GM18870 (cell line): ENCODE results near the gene RNF217.
"Not testable (repeated sequence)": the region's sequence is repeated elsewhere in the genome, so short reads cannot be mapped to it uniquely, and the experiment has no call there.

Experiments
- ATAC-seq: cut with Tn5 transposase; IDR thresholded peaks from one replicate; pipeline ENCODE4 v1.9.1; 2021; ENCODE audit warnings: moderate library complexity; ENCODE audit not compliant: unreplicated experiment

RNF217 gene

DNA sequence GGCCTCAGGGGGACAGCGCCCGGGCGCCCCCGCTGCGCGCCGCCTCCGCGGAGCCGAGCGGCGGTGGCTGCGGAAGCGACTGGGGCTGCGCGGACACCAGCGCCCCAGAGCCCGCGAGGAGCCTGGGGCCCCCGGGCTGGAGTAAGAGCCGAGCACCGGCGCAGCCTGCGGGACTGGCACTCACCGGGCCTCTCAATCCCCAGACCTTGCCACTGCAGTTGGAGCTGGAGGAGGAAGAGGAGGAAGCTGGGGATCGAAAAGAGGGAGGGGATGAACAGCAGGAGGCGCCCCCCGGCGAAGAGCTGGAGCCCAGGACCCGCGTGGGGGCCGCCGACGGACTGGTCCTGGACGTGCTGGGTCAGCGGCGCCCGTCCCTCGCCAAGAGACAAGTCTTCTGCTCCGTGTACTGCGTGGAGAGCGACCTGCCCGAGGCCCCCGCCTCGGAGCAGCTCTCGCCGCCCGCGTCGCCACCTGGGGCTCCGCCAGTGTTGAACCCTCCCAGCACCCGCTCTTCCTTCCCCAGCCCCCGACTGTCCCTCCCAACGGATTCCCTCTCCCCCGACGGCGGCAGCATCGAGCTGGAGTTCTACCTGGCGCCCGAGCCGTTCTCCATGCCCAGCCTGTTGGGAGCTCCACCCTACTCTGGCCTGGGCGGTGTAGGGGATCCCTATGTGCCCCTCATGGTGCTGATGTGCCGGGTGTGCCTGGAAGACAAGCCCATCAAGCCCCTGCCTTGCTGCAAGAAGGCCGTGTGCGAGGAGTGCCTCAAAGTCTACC lies 590 bp downstream of the RNF217 start:
- no peak for ATAC-seq

DNA sequence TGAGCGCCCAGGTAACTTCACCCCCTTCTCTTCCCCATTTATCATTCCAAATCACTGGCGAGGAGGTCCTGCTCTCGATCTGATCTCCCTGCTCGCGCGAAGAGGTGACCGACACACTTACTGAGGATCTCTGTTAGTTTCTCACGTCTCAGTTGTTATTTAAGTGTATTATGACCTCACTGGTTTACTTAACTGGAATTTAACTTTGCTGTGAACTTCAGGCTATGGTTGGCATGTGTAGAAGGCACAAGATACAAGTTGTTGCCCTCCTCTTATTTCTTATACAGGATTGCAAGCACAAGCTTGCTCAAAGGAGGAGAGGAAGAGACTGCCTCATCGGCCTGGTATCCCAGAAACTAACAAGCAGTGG lies 1.2 kb downstream of the RNF217 start:
- ATAC-seq: no peak

DNA sequence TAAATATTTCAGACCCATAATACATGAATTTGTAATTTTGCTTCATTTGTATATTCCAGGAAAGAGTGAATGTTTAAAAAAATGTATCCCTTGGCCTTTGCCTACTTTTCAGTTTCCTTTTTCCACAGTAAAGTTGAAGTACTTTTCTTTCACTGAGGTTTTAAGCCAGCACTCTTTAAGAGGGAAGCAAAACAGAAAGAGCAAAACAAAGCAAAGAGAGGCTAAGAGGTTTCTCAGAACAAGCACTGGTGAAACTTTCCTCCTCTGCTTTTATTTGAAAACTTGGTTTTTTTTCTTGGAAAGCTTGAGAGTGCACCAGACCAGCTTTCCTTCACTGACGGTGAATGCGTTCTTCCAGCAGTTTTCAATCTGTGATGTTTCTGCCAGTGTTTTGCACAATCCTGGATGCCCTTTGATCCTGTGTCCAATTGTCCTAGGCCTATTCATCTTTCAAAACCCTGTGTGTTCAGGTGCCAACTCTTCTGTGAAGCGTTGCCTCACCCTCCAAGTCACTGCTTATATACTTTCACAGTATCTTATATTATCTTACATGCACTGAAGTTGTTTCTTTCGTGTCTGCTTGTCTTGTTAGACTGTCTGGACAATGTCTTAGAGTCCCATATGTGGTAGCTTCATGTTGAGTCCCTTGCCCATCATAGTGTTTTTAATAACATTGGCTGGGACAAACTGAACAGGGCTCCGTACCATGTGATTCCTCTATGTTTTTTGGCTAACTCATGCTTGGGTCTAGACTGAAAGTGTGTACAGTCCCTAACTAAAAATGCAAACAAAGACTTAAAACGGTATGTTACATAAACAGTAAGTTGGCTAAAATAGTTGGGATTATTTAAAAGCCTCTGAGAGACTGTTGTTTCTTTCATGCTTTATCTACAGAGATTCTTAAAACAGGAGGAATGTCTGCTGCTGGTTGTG lies 1.9 kb downstream of the RNF217 start:
- no peak for ATAC-seq

DNA sequence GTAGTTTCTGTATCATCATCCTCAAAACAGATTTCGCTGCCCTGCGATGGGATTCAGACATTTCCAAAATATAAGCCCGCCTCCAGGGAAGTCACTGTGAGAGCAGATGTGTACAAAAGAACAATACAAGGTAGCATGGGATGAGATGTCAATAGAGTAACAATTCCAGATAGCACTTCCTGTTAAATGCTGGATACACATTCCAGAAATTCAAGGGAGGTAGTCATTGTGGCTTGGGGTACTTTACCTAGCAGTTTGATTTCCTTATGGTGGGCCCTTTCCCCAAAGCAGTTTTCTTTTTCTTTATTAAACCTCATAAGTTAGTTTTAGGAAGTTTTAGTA lies 2.5 kb downstream of the RNF217 start:
- no peak for ATAC-seq

- not testable (repeated sequence) for ATAC-seq
Observed at GRCh38 chr6:124965424-124965850, 3.2 kb downstream of the RNF217 start.

DNA sequence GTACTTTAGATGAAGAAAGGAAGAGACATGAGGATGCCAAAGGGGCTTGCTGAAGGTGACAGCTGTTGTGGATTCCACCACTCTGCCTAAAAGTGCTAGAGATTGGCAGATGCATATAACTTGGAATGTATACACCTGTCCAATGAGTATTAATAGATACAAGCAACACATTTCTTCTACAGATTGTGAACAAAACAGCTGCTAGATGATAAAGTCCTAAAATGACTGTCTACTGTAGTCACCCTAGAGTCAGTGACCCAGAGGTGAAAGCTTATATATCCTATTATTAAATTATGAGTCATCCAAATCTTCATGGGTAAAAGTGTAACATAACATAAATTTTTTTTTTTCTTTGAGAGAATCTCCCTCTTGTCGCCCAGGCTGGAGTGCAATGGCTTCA lies 5.2 kb downstream of the RNF217 start:
- peak; percentile 35 for ATAC-seq

- no peak for ATAC-seq
Observed at GRCh38 chr6:124968401-124968800, 6.2 kb downstream of the RNF217 start.

- no peak for ATAC-seq
Observed at GRCh38 chr6:124970243-124970642, 8.0 kb downstream of the RNF217 start.

DNA sequence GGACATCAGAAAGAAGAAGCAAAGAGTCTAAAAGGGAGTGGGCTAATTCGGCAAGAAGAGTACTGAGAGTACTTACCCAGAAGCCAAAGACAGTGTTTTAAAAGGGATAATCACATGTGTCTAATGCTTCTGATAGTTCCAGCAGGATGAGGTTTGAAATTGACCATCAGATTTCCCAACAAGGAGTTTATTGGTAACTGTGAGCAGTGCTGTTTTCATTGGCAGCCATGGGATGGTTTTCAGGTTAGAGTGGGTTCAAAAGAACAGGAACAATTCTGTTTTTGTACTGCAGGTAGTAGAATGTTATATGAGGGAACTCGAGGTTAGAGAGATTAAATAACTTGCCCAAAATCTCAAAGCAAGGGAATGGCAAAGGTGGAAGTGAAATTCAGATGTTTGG lies 8.5 kb downstream of the RNF217 start:
- no peak for ATAC-seq

DNA sequence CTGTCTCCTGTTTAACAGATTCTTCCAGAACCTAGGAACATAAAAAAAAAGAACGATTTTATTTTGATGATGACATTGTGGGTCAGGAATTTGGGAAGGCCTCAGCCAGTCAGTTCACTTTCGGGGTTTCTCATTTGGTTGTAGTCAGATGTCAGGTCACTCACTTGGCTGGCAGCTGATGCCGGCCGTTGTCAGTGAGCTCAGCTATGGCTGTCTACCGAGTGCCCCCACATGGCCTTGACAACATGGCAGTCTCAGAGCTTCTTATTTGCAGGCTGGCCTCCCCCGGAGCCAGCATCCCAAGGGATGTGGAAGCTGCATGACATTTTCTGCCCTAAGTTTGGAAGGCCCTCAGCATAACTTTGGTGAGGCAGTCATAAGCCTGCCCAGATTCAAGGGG lies 11.5 kb downstream of the RNF217 start:
- no peak for ATAC-seq

GRCh38 chr6:124974771-124975377 lies 12.6 kb downstream of the RNF217 start:
- no peak for ATAC-seq

GRCh38 chr6:124977067-124977908 lies 15.1 kb downstream of the RNF217 start:
- peak; percentile 77 for ATAC-seq

- ATAC-seq: no peak
Observed at GRCh38 chr6:124978451-124979293, 16.4 kb downstream of the RNF217 start.

- no peak for ATAC-seq
Observed at GRCh38 chr6:124979294-124979678, 17.0 kb downstream of the RNF217 start.

DNA sequence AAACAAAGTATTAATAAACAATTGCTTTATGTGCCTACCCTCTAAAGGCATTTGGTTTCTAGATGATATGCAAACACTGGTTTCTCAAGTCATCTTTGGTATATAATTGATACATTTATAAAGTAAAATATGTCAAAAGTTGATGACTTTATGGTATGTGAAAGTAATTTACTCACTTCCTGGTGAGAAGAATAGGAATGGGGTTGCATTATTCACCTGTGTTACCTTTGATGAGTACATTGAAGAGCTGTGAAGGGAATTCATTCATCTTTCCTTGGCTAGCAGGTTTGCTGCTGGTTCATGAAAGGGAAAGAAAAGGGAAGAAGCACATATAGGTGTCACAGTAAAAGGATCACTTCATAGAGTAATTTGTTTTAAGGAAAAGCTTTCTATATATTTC lies 20.4 kb downstream of the RNF217 start:
- no peak for ATAC-seq

- ATAC-seq: peak; percentile 95
Observed at GRCh38 chr6:124983383-124984083, 21.3 kb downstream of the RNF217 start.

GRCh38 chr6:124984668-124985338 lies 22.6 kb downstream of the RNF217 start:
- no peak for ATAC-seq

DNA sequence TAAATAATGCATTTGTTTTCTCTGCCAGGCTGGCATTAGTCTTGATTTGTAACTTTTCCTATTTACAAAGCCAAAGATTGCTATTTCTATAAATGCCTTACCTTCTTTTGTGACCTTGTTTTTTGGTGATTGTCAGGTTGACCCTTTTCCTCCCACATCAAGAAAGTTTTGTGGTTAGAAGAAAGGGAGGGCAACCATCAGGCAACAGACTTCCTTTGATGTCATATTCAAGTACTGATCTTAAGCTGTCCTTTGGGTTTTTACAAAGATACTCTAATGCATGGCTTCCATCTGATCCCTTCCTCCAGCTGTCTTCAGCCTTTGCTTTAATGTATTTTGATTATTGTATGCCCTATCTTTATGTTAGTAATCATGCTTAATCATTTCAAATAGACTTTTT lies 23.9 kb downstream of the RNF217 start:
- ATAC-seq: no peak

- ATAC-seq: no peak
Observed at GRCh38 chr6:124987291-124987690, 25.1 kb downstream of the RNF217 start.
